ENCODE results near the gene BBLN.
A peak's percentile ranks its signal among the peaks of the same experiment; 100 is the strongest.

BBLN gene

DNA sequence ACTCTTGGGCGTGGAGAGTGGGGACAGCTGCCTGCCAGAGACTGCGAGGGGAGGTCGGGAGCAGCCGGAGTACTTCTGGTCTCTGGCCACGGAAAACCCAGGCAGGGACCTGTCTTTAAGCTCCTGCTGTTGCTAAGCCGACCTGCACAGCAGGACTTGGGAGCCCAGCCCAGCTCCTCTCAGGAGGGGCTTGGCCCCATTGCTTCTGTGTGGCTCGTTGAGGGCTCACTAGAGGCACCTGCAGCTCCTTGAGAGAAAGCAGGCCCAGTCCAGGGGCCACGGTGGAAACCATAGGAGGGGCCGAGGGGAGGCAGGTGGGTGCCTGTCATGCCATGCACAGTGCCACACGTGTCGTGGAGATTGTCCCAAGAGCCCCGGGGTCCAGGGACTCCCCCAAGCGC is 14.1 kb upstream of the BBLN start:
- DNase-seq: no peak

DNA sequence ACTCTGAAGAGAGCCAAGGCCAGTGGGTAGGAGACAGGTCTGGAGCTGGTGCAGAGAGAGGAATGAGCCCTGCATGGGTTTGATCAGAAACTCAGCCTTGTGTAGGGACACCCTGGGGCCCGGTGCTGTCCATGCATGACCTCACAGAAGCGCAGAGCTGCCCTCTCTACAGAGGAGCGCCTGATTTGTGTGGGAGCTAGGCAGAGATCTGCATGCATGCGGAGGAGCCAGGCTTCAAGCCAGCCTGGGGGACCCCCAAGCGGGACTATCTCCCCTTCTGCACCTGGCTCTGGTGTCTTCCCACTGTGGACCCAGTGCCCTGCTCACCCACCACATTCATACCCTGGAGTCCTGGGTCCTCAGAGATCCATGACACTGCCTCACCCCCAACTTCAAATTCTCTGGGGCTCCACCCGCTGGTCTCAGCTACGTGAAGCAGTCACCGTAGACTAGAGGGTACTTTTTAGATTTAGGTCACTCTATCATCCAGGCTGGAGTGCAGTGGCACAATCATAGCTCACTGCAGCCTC is 13.4 kb upstream of the BBLN start:
- no peak for DNase-seq

DNA sequence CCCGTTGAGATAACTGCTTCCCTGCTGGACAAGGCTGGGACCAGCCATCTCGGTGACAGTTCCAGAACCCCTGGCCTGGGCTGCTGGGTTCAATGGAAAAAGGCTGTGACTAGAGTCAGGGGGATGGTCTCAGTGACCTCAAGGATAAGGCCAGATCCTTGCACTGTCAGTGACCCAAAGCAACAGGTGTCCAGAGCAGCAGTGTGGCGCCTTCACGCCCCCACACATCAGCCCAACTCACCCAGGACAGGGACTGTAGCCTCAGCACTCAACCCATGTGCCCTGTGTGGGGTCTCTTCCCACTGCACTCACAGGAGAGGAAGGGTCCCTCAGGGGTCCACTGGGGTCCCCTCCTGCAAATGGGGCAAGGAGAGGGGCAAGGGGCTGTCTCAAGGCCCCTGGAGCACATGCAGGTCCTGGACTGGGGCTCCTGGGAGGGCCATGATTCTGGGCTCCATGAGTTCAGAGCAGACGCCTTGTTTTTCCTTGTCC is 11.5 kb upstream of the BBLN start:
- no peak for DNase-seq

DNA sequence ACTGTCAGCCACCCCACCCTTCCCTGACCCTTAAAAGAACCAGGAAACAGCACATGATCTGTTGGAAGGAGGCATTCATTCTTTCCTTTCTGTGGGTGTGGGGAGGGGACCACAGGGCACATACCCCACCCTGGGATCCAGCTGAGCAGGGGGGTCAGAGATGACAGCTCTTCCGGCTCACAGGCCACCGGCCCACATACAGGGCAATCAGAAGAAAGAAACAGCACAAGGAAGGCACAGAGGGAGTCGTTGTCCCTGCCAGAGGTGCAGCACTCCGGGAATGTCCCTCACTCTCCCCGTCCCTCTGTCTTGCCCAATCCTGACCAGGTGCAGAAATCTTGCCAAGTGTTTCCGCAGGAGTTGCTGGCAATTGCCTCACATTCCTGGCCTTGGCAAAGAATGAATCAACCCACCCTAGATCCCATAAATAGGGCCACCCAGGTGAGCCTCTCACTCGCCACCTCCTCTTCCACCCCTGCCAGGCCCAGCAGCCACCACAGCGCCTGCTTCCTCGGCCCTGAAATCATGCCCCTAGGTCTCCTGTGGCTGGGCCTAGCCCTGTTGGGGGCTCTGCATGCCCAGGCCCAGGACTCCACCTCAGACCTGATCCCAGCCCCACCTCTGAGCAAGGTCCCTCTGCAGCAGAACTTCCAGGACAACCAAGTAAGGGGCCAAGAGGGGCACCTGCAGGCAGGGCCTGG is 10.9 kb upstream of the BBLN start, which contains the start of gene LCN2:
Gene LCN2 (plus strand): TSS at position 453 of the 701 bp plus-strand sequence. CDS start 73 bp downstream, at position 526.
- DNase-seq: no peak

DNA sequence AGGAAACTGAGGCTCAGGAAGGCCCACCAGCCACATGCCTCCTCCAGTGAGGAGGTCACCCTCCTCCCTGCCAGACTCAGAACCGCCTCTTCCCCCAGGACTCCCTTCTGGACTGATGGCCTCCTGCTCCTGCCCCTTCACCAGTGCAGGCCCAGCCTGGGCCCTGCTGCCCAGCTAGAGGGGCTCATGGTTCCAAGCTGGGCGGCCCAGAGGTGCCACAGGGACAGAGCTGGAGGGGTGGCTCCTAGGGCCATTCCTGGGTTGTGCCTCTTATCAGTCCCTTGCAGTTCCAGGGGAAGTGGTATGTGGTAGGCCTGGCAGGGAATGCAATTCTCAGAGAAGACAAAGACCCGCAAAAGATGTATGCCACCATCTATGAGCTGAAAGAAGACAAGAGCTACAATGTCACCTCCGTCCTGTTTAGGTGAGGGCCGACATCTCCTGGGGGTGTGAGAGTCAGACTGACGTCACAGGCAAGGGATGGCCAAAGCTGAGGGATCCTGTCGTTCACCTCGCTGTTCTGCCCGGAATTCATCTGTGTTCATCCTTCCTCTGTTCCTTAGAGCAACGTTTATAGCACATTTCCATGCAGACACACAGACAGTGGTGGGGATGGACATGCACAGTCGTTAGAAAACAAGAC is 10.0 kb upstream of the BBLN start:
- DNase-seq: no peak

DNA sequence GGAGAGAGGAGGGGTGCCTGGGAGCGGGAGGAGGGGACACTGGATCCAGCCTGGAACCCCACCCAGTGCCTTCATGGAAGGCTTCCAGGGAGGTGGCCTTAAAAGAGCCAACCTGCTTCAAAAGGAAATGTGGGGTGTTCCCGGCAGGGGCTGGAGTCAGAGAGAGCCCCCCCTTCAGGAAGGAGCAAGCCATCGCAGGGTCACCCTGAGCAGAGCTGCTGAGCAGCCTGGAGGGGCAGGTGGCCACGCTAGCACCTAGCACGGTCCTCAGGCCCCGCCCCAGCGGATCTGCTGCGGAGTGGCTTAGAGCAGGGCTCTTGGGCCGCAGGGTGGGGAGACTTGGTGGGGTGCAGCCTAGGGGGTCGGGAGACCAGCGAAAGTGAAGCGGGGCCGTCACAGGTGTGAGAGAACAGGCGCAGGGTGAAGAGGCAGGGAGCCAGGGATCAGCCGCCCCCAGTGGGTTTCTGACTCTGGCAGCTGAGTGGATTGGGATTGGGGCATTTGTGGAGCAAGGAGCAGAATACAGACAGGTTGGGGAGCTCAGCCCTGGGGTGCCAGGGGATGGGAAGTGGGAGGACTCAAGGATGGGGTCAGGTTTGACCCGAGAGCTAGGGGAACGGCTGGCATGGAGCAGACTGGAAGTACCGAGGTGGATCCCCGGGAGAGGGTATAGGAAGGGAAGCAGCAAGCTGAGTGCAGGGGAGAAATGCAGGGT is 9.3 kb upstream of the BBLN start:
- no peak for DNase-seq

DNA sequence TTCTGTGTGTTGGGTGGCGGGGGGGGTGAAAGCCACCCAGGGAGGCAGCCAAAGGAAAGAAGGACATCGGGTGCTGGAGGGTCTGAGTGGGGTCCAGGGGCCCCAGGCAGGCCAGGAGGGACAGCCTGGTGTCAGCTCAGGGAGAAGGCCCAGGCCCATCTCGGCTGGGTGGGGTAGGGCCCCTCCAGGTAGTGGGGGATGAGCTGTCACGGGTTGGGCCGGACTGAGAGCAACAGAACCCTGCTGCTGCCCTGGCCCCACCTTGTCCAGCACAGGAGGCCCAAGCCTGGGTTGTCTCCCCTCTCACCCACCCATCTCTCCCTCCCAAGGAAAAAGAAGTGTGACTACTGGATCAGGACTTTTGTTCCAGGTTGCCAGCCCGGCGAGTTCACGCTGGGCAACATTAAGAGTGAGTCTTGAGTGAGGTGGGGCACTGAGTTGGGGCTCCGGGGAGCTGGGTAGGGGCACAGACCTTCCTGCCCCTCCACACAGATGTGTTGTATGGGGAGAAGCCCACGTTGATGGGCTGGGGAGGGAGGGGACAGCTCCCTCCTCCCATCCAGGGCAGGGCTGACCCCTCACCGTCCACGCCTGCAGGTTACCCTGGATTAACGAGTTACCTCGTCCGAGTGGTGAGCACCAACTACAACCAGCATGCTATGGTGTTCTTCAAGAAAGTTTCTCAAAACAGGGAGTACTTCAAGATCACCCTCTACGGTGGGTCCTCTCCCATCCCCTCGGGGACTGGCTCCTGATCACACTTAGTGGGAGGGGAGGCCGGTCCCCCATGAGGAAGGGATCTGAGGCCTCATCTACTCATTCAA is 8.5 kb upstream of the BBLN start:
- no peak for DNase-seq

DNA sequence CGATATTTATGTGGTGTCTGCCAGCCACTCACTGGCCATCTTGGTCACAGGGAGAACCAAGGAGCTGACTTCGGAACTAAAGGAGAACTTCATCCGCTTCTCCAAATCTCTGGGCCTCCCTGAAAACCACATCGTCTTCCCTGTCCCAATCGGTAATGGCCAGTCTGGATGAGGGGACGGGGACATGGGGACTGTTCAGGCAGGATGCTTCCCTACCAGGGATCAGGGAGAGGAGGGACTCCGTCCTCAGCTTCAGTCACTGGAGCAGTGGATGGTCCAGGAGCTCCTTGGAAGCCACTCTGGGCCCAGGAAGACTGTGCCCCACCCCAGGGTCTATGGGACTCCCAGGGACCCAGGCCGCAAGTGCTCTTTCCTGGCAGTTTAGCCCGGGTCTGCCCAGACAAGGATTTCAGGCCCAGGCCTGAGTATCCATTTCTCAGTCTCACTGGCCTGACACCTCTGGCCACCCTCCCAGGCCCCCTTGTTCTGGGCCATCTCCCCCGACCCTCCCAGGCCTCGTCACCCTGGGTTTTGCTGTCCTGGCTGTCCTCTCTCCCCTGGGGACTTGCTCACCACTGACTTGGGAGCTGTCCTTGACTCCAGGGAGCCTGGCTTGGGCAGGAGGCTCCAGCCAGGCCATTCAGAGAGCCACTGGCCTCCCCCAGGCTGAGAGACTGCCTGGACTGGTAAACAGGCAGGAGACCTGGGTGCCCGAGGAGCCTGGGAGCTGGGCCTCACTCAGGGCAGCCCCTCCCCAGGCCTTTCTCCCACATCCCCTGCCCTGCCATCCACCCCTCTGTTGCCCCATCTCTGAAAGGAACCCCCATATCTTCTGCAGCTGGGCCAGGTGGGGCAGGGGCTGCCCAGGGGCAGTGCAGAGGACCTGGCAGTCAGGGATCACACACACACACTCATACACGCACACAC is 7.7 kb upstream of the BBLN start:
- no peak for DNase-seq

DNA sequence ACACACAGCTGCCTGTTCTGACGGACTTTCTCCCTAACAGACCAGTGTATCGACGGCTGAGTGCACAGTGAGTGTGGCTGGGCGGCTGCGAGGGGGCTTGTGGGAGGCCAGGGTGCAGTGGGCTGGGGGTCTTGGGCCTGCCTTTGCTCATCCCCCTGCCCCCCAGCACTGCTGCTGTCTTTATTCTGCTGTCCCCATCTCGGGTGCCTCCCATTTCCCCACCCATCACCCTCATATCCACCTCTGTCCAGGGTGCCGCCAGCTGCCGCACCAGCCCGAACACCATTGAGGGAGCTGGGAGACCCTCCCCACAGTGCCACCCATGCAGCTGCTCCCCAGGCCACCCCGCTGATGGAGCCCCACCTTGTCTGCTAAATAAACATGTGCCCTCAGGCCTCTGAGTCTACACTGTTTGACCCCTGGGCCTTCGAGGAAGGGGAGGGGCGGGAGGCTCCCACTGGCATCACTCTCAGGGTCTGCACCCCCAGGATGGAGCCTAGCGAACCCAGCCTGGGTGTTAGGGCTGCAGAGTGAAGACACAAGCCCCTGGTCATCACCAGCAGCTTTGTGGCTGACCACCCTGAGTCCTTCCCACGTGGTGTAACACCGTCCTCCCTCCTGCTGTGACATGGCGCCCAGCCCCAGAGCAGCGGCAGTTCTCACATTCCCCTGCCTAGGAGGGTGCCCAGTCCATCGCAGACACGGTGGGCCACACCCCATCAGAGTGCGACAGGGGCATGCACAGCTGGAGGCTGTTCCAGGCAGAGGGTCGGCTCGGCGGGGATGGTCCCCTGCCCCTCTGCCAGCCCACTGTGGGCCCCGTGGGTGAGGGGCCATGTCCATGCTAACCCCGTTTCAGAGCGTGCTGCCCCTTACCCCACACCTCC is 6.8 kb upstream of the BBLN start:
- no peak for DNase-seq

DNA sequence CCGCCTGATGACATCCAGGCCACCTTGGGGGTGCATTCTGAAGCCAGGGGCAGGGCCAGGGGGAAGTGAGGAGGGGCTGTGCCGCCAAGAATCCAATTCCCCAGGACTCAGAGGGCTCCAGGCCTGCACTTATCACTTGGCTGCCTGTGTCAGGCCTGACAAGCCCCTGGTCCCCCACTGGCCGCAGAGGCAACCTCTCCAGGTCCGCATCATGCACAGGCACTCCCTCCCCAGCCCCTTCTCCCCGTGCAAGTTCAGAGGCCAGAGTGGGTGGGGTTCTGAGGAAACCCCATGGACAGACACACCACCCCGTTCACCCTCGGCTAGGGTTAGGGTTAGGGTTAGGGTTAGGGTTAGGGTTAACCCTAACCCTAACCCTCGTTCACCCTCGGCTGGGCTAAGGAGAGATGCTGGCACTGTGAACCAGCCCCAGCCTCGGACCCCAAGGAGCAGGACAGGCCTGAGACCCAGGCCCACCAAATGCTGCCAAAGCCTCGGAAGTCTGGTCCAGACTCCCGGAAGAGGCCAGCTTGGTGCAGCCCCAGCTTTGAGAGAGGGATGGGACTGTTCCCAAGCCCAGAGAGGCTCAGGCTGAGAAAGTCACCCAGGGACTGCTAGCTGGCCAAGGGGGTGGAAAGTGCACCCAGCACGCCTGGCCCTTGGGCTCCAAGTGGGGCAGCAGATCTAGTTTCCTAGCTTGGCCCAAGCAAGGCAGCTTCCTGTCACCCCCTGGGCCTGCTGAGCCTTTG is 5.9 kb upstream of the BBLN start:
- no peak for DNase-seq

DNA sequence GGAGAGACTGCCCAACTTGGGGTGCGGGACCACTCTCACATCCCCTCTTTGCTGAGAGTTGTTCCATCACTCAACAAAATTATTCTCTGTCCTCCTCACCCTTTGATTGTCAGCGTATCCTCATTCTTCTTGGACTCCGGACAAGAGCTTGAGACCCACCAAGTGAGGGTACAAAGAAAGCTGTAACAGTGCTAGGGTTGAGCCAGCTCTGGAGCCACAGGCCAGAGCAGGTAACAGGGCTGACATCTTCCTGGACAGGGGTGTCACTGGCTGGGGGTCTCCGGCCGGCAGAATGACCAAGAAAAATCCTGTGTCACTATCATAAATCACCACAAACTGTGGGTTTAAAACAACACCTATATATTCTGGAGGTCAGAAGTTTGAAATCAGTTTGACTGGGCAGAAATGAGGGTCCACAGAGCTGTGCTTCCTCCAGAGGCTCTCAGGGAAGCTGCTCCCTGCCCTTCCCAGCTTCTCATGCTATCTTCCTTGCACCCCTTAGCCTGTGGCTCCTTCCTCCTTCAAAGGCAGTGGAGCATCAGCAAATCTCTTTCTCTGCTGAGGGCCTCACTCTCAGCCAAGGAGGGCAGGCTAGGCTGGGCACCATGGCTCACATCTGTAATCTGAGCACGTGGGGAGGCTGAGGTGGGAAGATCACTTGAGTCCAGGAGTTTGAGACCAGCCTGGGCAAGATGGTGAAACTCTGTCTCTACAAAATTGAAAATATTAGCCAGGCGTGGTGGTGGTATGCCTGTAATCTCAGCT is 4.1 kb upstream of the BBLN start:
- no peak for DNase-seq

DNA sequence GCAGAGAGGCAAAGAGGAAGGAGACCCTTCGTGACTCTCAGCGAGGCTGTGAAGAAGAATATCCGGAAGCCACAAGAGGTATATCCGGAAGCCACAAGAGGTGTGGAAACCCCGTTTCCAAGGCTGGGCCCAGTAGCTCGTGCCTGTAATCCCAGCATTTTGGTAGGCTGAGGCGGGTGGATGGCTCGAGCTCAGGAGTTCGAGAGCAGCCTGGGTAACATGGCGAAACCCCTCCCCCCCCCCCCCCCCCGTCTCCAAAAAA is 612 bp upstream of the BBLN start:
- no peak for DNase-seq

DNA sequence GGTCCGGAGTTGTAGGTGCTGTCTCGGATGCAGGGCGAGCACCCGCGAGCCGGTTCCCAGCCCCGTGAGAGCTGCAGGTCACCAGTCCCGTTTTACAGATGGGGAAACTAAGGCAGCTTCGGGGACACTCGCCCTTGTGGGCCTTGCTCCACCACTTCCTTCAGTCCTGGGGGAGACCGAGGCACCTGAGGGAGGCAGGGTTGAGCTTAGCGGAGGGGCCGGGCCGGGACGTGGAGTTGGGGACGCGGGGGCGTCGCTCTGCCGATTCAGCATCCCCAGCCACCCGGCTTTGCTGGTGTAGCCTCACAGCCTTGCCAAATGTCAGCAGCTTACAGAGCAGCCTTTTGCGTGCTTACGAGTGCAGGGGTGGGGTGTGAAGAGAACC is 530 bp downstream of the BBLN start:
- DNase-seq: no peak

DNA sequence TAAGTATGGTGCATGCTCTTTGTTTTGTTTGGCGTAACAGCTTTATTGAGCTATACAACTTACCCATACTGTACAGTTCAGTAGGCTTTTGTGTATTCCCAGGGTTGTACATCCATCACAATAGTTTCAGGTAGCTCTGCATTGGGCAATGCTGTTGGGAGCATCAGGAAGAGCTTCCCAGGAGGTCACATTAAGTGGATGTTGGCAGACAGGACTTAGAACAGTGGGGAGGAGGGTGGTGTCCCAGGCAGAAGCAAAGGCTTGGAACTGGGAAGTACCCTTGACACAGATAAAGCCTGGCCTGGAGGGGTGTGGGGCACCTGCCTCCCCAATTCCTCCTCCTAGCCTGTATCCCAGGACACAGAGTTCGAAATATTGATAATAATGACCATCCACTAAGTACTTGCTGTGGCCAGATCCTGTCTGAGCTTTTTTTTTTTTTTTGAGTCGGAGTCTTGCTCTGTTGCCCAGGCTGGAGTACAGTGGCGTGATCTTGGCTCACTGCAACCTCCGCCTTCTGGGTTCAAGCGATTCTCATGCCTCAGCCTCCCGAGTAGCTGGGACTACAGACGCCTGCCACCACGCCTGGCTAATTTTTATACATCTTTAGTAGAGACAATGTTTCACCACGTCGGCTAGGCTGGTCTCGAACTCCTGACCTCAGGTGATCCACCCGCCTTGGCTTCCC is 1.3 kb downstream of the BBLN start:
- peak in 1 of 2 experiments; percentile 5 for DNase-seq

DNA sequence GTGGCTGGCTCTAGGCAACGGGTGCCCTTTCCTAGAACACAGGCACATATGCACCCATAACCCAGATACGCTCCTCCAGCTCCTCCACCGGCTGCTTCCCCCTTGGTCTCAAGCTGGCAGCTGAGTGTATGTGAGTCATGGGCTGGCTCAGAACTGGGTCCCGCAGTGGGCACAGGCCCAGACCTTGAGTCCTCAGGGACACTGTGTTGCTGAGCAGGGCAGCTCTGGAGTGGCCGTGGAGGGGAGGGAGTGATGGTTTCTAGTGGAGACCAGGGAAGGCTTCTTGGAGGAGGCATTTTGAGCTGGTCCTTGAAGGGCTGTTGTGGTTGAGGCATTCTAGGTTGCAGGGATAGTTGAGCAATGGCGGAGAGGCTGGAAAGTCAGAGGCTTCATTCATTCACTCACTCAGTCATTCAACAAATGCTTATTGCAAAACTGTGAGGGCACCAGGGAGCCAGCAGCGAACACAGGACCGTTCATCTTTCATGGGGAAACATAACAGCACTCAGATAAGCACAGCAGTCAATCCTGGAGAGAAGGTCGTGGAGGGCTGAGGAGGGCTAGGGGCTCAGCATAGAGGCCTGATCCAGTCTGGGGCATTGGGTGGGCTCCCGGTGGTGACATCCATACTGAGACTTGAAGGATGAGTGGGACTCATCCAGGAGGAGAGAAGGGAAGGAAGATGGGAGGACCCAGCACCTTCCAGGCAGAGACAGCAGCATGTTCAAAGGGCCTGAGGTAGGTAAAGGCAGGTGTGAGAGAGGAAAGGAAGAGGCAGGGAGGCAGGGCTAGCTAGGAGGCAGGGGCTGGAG is 2.4 kb downstream of the BBLN start:
- DNase-seq: peak in 1 of 2 experiments; percentile 64

DNA sequence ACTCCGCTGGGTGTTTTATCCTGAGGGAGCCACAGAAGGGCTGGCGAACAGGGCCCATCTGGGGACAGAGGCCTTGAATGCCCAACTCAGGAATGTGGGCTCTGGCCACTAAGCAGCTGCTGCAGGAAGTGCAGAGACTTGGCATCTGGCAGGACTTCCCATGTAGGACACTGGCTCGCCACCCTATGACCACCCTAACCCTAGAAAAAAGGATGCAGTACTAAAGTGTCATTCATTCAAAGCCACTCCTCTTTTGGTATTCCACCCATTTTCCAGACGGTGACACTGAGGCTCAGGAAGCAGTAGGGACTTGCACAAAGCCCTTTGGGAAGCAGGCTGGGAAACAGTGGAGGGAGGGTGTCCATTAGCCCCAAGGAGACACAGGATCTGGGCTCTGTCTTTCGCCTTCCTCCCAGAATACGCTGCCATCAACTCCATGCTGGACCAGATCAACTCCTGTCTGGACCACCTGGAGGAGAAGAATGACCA is 3.0 kb downstream of the BBLN start:
- DNase-seq: no peak

DNA sequence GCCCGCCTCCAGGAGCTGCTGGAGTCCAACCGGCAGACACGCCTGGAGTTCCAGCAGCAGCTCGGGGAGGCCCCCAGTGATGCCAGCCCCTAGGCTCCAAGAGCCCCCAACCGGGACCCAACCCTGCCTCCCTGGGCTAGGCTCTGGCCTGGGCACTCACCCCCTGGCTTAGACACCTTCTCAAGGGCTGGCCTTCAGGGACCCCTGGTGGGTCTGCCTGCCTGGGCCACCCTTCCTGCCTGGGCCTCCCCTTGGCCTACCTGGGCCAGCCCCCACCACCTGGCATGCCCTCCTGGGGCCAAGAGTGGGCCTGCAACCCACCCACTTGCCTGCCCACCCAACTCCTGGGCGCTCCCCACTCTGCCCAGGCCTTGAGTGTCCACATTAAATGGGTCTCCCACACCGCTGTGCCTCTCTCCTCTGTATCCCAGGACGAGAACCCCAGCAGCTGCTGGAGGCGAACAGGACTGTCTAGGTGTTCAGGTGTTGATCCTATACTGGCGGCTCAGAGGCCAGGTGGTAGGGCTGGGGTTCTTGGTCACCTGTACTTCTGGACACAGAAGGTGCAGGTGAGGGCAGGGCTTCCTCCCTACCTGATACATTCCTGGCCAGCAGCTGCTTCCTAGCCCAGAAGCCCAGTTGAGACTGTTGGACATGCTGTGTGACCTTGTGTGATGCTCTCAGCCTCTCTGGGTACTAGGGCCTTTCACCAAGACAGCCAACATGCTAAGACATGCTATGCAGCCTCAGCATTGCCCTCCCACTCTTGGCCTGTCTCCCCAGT is 3.6 kb downstream of the BBLN start:
- no peak for DNase-seq
